GM13977 (cell line): ENCODE measurements around the gene ELOVL7.

Source experiments
- DNase-seq: peaks from one replicate; pipeline ENCODE4 v3.0.0; 2012; ENCODE audit warnings: low spot score
- in situ Hi-C: fragments of 300-500 bp; cut with MboI; formaldehyde crosslinking; loops from one replicate; pipeline ENCODE4 v1.12.0; 2022; ENCODE audit warnings: low sequenced_read_pairs, low pct_unique_long_range_greater_than_20kb, mixed read lengths, inconsistent platforms; ENCODE audit not compliant: unreplicated experiment
- TF ChIP-seq, protein P1 (sequence below): IDR thresholded peaks from 2 replicates; pipeline ENCODE4 v1.5.1; 2012; ENCODE audit warnings: mild to moderate bottlenecking, control low read depth; ENCODE audit not compliant: insufficient read depth; ENCODE audit errors: extremely low read depth, missing control alignments

The ELOVL7 gene

DNA sequence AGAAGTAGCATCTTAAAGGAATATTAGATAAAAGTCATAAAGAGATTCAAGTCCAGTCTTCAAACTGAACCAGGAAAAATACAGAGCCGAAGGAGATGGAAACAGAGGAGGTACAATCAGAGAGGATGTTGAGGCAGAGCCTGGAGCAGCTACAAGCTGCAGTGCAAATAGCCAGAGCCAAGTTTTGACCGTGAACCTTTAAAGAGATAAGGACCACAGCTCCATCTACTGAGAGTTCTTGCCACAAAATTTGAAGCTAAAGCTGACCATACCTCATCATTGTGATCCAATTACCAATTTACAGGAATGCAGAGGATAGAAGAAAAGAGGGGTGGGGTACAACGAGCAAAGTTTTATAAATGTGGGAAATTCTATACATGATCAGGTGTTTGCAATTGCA lies 133.7 kb downstream of the ELOVL7 start:
- no peak for DNase-seq
- TF ChIP-seq, protein P1, sequence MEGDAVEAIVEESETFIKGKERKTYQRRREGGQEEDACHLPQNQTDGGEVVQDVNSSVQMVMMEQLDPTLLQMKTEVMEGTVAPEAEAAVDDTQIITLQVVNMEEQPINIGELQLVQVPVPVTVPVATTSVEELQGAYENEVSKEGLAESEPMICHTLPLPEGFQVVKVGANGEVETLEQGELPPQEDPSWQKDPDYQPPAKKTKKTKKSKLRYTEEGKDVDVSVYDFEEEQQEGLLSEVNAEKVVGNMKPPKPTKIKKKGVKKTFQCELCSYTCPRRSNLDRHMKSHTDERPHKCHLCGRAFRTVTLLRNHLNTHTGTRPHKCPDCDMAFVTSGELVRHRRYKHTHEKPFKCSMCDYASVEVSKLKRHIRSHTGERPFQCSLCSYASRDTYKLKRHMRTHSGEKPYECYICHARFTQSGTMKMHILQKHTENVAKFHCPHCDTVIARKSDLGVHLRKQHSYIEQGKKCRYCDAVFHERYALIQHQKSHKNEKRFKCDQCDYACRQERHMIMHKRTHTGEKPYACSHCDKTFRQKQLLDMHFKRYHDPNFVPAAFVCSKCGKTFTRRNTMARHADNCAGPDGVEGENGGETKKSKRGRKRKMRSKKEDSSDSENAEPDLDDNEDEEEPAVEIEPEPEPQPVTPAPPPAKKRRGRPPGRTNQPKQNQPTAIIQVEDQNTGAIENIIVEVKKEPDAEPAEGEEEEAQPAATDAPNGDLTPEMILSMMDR: no peak
- in situ Hi-C loops: no loop called here

DNA sequence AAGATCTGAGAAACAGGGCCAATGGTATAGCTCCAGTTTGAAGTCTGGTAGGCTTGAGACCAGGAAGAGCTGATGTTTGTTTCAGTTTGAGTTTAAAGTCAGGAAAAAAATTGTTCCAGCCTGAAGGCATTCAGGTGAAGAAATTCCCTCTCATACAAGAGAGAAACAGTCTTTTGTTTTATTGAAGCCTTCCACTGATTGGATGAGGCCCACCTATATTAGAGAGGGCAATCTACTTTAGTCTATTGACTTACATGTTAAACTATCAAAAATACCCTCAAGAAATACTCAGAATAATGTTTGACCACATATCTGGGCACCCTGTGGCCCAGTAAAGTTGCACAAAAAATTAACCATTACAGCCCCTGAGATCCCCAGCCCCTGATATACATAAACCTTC lies 138.9 kb downstream of the ELOVL7 start:
- in situ Hi-C loops: no loop called here
- no peak for DNase-seq
- TF ChIP-seq, protein P1: no peak

DNA sequence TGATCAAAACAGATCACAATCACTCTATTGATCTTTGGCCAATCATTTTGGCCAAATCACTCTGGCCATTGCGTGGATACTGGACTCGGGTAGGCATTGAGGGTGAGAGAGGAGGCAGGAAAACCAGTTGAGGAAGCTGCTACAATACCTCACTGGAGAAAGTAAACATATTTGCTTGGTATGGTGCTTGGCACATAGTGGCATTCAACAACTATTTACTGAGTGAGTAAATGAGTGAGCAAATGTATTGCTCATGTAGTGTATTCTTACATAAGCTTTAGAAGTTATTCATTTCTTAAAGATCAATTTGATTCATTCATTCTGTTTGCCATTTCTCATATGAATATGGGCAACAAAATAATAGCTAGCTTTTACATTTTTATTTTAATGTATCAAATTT lies 140.1 kb downstream of the ELOVL7 start:
- in situ Hi-C loops: no loop called here
- DNase-seq: no peak
- TF ChIP-seq, protein P1: no peak
